HFFc6 (cell line): ENCODE results near the gene ANGEL1. TPM values are rescaled to one million over a fixed set of nuclear protein-coding genes. Genes with fewer than 3 reads are reported as not detected.

Experiments used
- DNase-seq: peaks from one replicate; pipeline ENCODE4 v3.0.0-alpha.2; 2018
- H3K27ac Mint-ChIP-seq: 2 replicates; pipeline ENCODE4 v1.8.0; 2020; ENCODE audit warnings: mild to moderate bottlenecking, mixed read lengths
- H3K27me3 Mint-ChIP-seq: 2 replicates; pipeline ENCODE4 v1.8.0; 2021; ENCODE audit warnings: mild to moderate bottlenecking, moderate library complexity, mixed read lengths; ENCODE audit not compliant: insufficient read depth
- H3K36me3 Mint-ChIP-seq: 2 replicates; pipeline ENCODE4 v1.8.0; 2021; ENCODE audit warnings: low read depth, mixed read lengths
- H3K4me1 Mint-ChIP-seq: 2 replicates; pipeline ENCODE4 v1.8.0; 2020; ENCODE audit warnings: low read depth, mixed read lengths
- H3K4me3 Mint-ChIP-seq: 2 replicates; pipeline ENCODE4 v1.8.0; 2020; ENCODE audit warnings: mild to moderate bottlenecking, moderate library complexity, mixed read lengths
- H3K9me3 Mint-ChIP-seq: 2 replicates; pipeline ENCODE4 v1.8.0; 2020; ENCODE audit warnings: mild to moderate bottlenecking, mixed read lengths
- total RNA-seq, 6 experiments: library from RNA; stranded (reverse); fragmentation: NEBNext Ultra II Directional; extraction: Animal tissue kit (Norgen Biotek cat#: 25700); gene quantifications; 2 replicates in 1 of 6; 3 replicates in 5 of 6; pipeline ENCODE4 v1.2.3, GENCODE V29; 2021
- TF ChIP-seq, protein P1 (sequence below): fragments of 200-600 bp; sonication (generic); IDR thresholded peaks from 2 replicates; pipeline ENCODE4 v1.5.0; 2021; ENCODE audit warnings: antibody characterized with exemption, mild to moderate bottlenecking

ANGEL1 gene
- total RNA-seq, 6 experiments from 2014 or later, result 7.4 to 9.6 (median 8.0) TPM

- Mint-ChIP-seq H3K36me3 (no peaks in the 10 kb centered on the region), H3K9me3 (no peaks in the 10 kb centered on the region)
Observed at GRCh38 chr14:76814726-76815645, 2.3 kb upstream of the ANGEL1 start.

GRCh38 chr14:76812093-76812421 is 625 bp downstream of the ANGEL1 start:
- TF ChIP-seq, protein P1, sequence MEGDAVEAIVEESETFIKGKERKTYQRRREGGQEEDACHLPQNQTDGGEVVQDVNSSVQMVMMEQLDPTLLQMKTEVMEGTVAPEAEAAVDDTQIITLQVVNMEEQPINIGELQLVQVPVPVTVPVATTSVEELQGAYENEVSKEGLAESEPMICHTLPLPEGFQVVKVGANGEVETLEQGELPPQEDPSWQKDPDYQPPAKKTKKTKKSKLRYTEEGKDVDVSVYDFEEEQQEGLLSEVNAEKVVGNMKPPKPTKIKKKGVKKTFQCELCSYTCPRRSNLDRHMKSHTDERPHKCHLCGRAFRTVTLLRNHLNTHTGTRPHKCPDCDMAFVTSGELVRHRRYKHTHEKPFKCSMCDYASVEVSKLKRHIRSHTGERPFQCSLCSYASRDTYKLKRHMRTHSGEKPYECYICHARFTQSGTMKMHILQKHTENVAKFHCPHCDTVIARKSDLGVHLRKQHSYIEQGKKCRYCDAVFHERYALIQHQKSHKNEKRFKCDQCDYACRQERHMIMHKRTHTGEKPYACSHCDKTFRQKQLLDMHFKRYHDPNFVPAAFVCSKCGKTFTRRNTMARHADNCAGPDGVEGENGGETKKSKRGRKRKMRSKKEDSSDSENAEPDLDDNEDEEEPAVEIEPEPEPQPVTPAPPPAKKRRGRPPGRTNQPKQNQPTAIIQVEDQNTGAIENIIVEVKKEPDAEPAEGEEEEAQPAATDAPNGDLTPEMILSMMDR, result no peak
- H3K4me1 Mint-ChIP-seq, result peaks cover 18% of the 10 kb centered on the region
- H3K36me3 Mint-ChIP-seq, result no peaks in the 10 kb centered on the region
- DNase-seq, result no peak
- H3K27ac Mint-ChIP-seq, result peak overlapping the region; percentile 80
- no peaks in the 10 kb centered on the region for H3K9me3 Mint-ChIP-seq
- H3K27me3 Mint-ChIP-seq, result no peaks in the 10 kb centered on the region; the same call in 1 of the 2 replicates
- H3K4me3 Mint-ChIP-seq, result peak overlapping the region; percentile 96

More at GRCh38 chr14:76814726-76815645, 2.3 kb upstream of the ANGEL1 start:
- H3K4me3 Mint-ChIP-seq, result no peak overlapping the region
- H3K27me3 Mint-ChIP-seq, result peaks cover 3% of the 10 kb centered on the region; the same call in 1 of the 2 replicates
- TF ChIP-seq, protein P1, result no peak
- no peak for DNase-seq
- peaks cover 18% of the 10 kb centered on the region for H3K4me1 Mint-ChIP-seq
- H3K27ac Mint-ChIP-seq, result no peak overlapping the region

DNA sequence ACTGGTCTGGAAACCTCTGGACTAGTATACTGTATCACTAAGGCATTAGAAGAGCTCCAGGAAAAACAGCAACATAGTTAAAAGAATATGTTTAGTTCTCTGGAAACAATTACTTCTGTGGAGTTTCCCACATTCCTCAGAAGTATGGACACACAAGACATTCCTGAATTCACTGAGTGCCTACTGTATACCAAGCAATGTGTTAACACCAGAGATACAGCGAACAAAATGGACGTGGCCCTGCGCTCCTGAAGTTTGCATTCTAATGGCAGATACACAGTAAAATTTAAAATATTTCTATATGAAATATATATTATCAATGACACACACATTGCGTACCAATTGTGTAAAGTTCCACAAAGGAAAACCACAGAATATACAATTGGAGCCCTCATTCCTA is 1.1 kb downstream of the ANGEL1 start:
- no peaks in the 10 kb centered on the region for H3K36me3 Mint-ChIP-seq

GRCh38 chr14:76810953-76811400 is 1.7 kb downstream of the ANGEL1 start:
- DNase-seq, result peak; percentile 41
- Mint-ChIP-seq H3K27ac (peak overlapping the region; percentile 80), H3K27me3 (no peaks in the 10 kb centered on the region; the same call in 1 of the 2 replicates), H3K4me3 (peak overlapping the region; percentile 96), H3K9me3 (no peaks in the 10 kb centered on the region), H3K36me3 (no peaks in the 10 kb centered on the region), H3K4me1 (peaks cover 18% of the 10 kb centered on the region)
- TF ChIP-seq, protein P1, result peak; percentile 62

More for the DNA sequence above, 1.1 kb downstream of the ANGEL1 start:
- H3K27me3 Mint-ChIP-seq, result no peaks in the 10 kb centered on the region; the same call in 1 of the 2 replicates
- H3K4me1 Mint-ChIP-seq, result peaks cover 18% of the 10 kb centered on the region
- H3K9me3 Mint-ChIP-seq, result no peaks in the 10 kb centered on the region
- DNase-seq, result peak; percentile 30
- TF ChIP-seq, protein P1, result no peak
- H3K27ac Mint-ChIP-seq, result peak overlapping the region; percentile 80
- peak overlapping the region; percentile 96 for H3K4me3 Mint-ChIP-seq

DNA sequence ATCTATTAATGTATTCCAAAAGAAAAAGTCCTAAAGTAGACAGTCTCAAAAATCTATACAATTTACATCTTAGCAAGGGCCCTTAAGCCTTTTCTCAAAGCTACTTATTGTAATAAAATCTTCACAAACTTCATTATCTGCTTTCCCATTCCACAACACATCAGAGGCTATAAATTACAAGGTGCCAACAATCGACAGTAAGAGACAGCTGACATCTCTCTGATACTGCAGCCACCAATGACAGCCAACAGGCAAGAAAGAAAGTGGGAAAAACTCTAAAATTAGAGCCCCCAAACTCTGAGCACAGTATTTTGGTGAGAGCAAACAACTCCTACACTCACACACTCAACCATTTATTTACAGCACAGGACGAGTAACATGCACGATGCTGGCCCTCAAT is 2.2 kb downstream of the ANGEL1 start:
- no peaks in the 10 kb centered on the region for H3K9me3 Mint-ChIP-seq
- peak overlapping the region; percentile 80 for H3K27ac Mint-ChIP-seq
- no peaks in the 10 kb centered on the region; the same call in 1 of the 2 replicates for H3K27me3 Mint-ChIP-seq
- TF ChIP-seq, protein P1, result no peak
- H3K4me3 Mint-ChIP-seq, result peak overlapping the region; percentile 96
- H3K36me3 Mint-ChIP-seq, result no peaks in the 10 kb centered on the region
- no peak for DNase-seq
- H3K4me1 Mint-ChIP-seq, result peaks cover 18% of the 10 kb centered on the region
